HepG2 (cell line): ENCODE data around the gene CD19. TPM values are rescaled to one million over a fixed set of nuclear protein-coding genes. Genes with fewer than 3 reads are reported as not detected.

Experiments
- ATAC-seq: fragments of 200-7000 bp; cut with Tn5 transposase; 3 replicates; pipeline ENCODE4 v1.9.1; 2020; ENCODE audit warnings: mild to moderate bottlenecking, moderate library complexity
- BruUV-seq: library from RNA; stranded (reverse); fragments of 400-500 nt; replicated peaks from 2 replicates; lab custom pipeline; 2021; lab: Mats Ljungman, UMichigan
- CTCF ChIA-PET: fragments of 300-600 bp; formaldehyde crosslinking; extraction: SDS; loops from one replicate; lab custom pipeline; 2021; ENCODE audit warnings: low total read pairs, inconsistent platforms, low intra/inter-chr PET ratio; lab: Yijun Ruan, JAX
- POLR2A ChIA-PET: fragments of 350-600 bp; sonication (Branson Sonifier 250); formaldehyde crosslinking; loops from one replicate; lab custom pipeline; 2020; ENCODE audit warnings: antibody characterized with exemption, inconsistent platforms; lab: Yijun Ruan, JAX
- DNase-seq: peaks from one replicate; pipeline ENCODE4 v3.0.0-alpha.2; 2015; ENCODE audit warnings: low spot score
- FAIRE-seq: peaks from 3 replicates; lab custom pipeline; 2011; peaks lifted over from hg19 to GRCh38; lab: Jason Lieb, UNC
- H2AFZ ChIP-seq: one replicate; pipeline ENCODE4 v1.6.1; 2011; ENCODE audit warnings: low read length, inconsistent platforms
- H3K27ac ChIP-seq: fragments of 300-600 bp; 3 replicates; pipeline ENCODE4 v1.8.0; 2011; ENCODE audit warnings: mixed run types, mild to moderate bottlenecking, mixed read lengths, low read length, inconsistent platforms; ENCODE audit not compliant: insufficient read depth; ENCODE audit errors: extremely low read length
- H3K27me3 ChIP-seq, 2 experiments: fragments of 200-600 bp in 1 of 2; 2 replicates in 1 of 2; 3 replicates in 1 of 2; pipeline versions ENCODE4 v1.6.0 to v1.8.0; 2011; ENCODE audit warnings: low read length in 2 of 2, mild to moderate bottlenecking in 2 of 2, moderate library complexity in 2 of 2, inconsistent platforms in 1 of 2; ENCODE audit not compliant: insufficient read depth in 2 of 2, control insufficient read depth in 1 of 2
- H3K36me3 ChIP-seq, 2 experiments: fragments of 200-600 bp in 1 of 2; replicated peaks in 1 of 2; 2 replicates in 1 of 2; 3 replicates in 1 of 2; pipeline versions ENCODE4 v1.5.1 to v1.8.0; 2011; ENCODE audit warnings: low read length in 2 of 2, inconsistent platforms in 1 of 2; ENCODE audit not compliant: insufficient read depth in 2 of 2, control insufficient read depth in 1 of 2
- H3K4me1 ChIP-seq: 2 replicates; pipeline ENCODE4 v1.5.1; 2012; ENCODE audit warnings: low read length, inconsistent platforms; ENCODE audit not compliant: insufficient read depth
- H3K4me2 ChIP-seq: 2 replicates; pipeline ENCODE4 v1.6.0; 2011; ENCODE audit warnings: low read depth, low read length, inconsistent platforms
- H3K4me3 ChIP-seq, 3 experiments: fragments of 200-600 bp in 1 of 3; sonication (generic), shearing (Covaris generic) in 1 of 3; replicated peaks in 1 of 3; 2 replicates each; pipeline ENCODE4 v1.5.1; 2011 to 2016; ENCODE audit warnings: low read length in 3 of 3, inconsistent platforms in 2 of 3, low read depth in 2 of 3, mild to moderate bottlenecking in 2 of 3, control low read depth in 1 of 3, mixed read lengths in 1 of 3; ENCODE audit not compliant: insufficient read depth in 1 of 3
- H3K79me2 ChIP-seq: one replicate; pipeline ENCODE4 v1.6.1; 2011; ENCODE audit warnings: low read length, inconsistent platforms; ENCODE audit not compliant: insufficient read depth
- H3K9ac ChIP-seq: 2 replicates; pipeline ENCODE4 v1.6.0; 2011; ENCODE audit warnings: mild to moderate bottlenecking, low read depth, low read length, inconsistent platforms; ENCODE audit not compliant: insufficient read depth
- H3K9me3 ChIP-seq: 2 replicates; pipeline ENCODE4 v1.5.1; 2012; ENCODE audit warnings: mild to moderate bottlenecking, low read length
- H4K20me1 ChIP-seq: 2 replicates; pipeline ENCODE4 v1.6.0; 2011; ENCODE audit warnings: inconsistent platforms, mild to moderate bottlenecking, low read length, moderate library complexity; ENCODE audit not compliant: insufficient read depth
- GABPA ChIP-seq, 2 experiments: IDR thresholded peaks; 2 replicates each; pipeline ENCODE4 v1.6.1; 2011 to 2016; ENCODE audit warnings: low read depth in 2 of 2, low read length in 1 of 2, missing biosample characterization in 1 of 2, missing genetic modification characterization in 1 of 2
- MED1 ChIP-seq: sonication (generic); formaldehyde crosslinking; IDR thresholded peaks from 2 replicates; pipeline ENCODE4 v1.4.0; 2020; ENCODE audit warnings: missing genetic modification reagents
- REL ChIP-seq: sonication (generic); formaldehyde crosslinking; conservative IDR thresholded peaks from 2 replicates; pipeline ENCODE4 v1.8.0; 2022; ENCODE audit warnings: mild to moderate bottlenecking, missing genetic modification reagents, moderate library complexity
- SPEN ChIP-seq: sonication (generic); formaldehyde crosslinking; IDR thresholded peaks from 2 replicates; pipeline ENCODE4 v1.5.1; 2020; ENCODE audit warnings: low read depth, mild to moderate bottlenecking, missing genetic modification reagents
- SYNCRIP ChIP-seq: fragments of 200-400 bp; formaldehyde crosslinking; IDR thresholded peaks from 2 replicates; pipeline ENCODE4 v1.6.1; 2018; ENCODE audit warnings: mild to moderate bottlenecking, low read depth, low read length; ENCODE audit not compliant: insufficient read depth
- ZNF430 ChIP-seq: sonication (generic); formaldehyde crosslinking; IDR thresholded peaks from 2 replicates; pipeline ENCODE4 v1.9.0; 2021; ENCODE audit warnings: mild to moderate bottlenecking, missing genetic modification reagents
- ZNF776 ChIP-seq: sonication (generic); formaldehyde crosslinking; IDR thresholded peaks from 2 replicates; pipeline ENCODE4 v1.4.0; 2020; ENCODE audit warnings: mild to moderate bottlenecking, missing genetic modification reagents
- ZSCAN12 ChIP-seq: sonication (generic); formaldehyde crosslinking; IDR thresholded peaks from 2 replicates; pipeline ENCODE4 v1.9.0; 2021; ENCODE audit warnings: mild to moderate bottlenecking, missing genetic modification reagents
- WGBS: methylation state at CpG from one replicate; pipeline ENCODE4 v1.1.6; 2017; ENCODE audit warnings: low lambda C conversion rate; 5-methylcytosine and 5-hydroxymethylcytosine counted together
- in situ Hi-C: cut with HindIII; loops from 2 replicates; pipeline ENCODE4 v1.10.0; 2017; ENCODE audit warnings: low pct_unique_long_range_greater_than_20kb; ENCODE audit not compliant: extremely low pct_ligation_motif_present
- intact Hi-C: fragments of 100-400 bp; cut with micrococcal nuclease; formaldehyde crosslinking; loops from one replicate; pipeline ENCODE4 v1.10.0; 2022; ENCODE audit not compliant: unreplicated experiment
- polyA plus RNA-seq, 8 experiments: library from polyadenylated mRNA; depleted of rRNA in 3 of 8; stranded (reverse) in 7 of 8; unstranded in 1 of 8; fragments of >200 nt; fragmentation: Illumina TruSeq in 4 of 8; extraction: Trizol in 4 of 8; gene quantifications; 2 replicates each; pipeline versions ENCODE4 v1.2.1 to v1.2.3, GENCODE V29; 2011 to 2016; ENCODE audit warnings: low read depth in 4 of 8, missing spikeins in 1 of 8, mixed read lengths in 1 of 8; ENCODE audit not compliant: insufficient read depth in 1 of 8
- total RNA-seq, 5 experiments: library from RNA; depleted of rRNA; stranded (reverse); fragments of >200 nt; fragmentation: Illumina TruSeq; extraction: Trizol; gene quantifications; 2 replicates each; pipeline ENCODE4 v1.2.3, GENCODE V29; 2016; ENCODE audit warnings: low read depth in 1 of 5
- TF ChIP-seq, protein P1 (sequence below): sonication (generic); formaldehyde crosslinking; IDR thresholded peaks from 2 replicates; pipeline ENCODE4 v1.4.0; 2020; ENCODE audit warnings: missing genetic modification reagents

The CD19 gene
- total and polyA plus RNA-seq, 2 of the 13 experiments (the other 11 are each of a cell fraction or from before 2014, with no cell fraction given): 0.55 to 1.1 TPM

DNA sequence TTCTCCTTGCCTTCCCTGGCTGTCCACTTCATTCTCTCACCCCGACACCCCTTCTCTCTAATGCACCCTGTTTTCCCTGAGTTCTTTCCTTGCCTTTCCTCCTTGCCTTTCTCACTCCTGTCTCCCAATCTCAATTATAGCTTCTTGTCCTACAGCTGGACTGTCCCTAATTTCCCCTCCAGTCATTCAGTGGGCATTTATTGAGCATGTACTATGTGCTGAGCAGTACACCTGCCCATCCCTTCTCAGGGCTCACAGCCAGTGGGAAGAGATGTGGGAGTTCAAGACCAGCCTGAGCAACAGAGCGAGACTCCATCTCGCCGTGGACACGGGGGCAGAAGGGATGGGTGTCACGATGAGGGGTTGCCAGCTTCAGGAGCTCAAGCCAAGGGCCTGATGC, 47.7 kb upstream of the CD19 start:
- CTCF ChIA-PET: no interaction called here
- in situ Hi-C loops: no loop called here
- H3K4me3 ChIP-seq: no peak overlapping the region
- BruUV-seq: no TSS peak
- intact Hi-C loops: no loop called here
- H3K4me2 ChIP-seq: no peak overlapping the region
- H3K27me3 ChIP-seq: no peaks in the 10 kb centered on the region
- peaks cover 4% of the 10 kb centered on the region for H3K4me1 ChIP-seq
- no peak overlapping the region for H3K9ac ChIP-seq
- TF ChIP-seq ZNF776 (CRISPR knock-in tag) (no peak), GABPA (IDR thresholded peaks at IDR 0.05; ENCODE audit: low read depth, low read length) (no peak), GABPA (CRISPR knock-in tag; IDR thresholded peaks at IDR 0.05; ENCODE audit: low read depth) (no peak), ZNF430 (no peak), SPEN (CRISPR knock-in tag) (no peak), MED1 (CRISPR knock-in tag) (no peak), ZSCAN12 (no peak), REL (CRISPR knock-in tag) (no peak), SYNCRIP (no peak)
- TF ChIP-seq, protein P1, sequence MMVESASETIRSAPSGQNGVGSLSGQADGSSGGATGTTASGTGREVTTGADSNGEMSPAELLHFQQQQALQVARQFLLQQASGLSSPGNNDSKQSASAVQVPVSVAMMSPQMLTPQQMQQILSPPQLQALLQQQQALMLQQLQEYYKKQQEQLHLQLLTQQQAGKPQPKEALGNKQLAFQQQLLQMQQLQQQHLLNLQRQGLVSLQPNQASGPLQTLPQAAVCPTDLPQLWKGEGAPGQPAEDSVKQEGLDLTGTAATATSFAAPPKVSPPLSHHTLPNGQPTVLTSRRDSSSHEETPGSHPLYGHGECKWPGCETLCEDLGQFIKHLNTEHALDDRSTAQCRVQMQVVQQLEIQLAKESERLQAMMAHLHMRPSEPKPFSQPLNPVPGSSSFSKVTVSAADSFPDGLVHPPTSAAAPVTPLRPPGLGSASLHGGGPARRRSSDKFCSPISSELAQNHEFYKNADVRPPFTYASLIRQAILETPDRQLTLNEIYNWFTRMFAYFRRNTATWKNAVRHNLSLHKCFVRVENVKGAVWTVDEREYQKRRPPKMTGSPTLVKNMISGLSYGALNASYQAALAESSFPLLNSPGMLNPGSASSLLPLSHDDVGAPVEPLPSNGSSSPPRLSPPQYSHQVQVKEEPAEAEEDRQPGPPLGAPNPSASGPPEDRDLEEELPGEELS: no peak
- peaks cover 14 to 23% of the 10 kb centered on the region in 2 experiments for H3K36me3 ChIP-seq
- 98% methylated on average over 6 of the region's 6 CpGs for WGBS
- ATAC-seq (no peak), DNase-seq (no peak), FAIRE-seq (no peak)
- no peak overlapping the region for H2AFZ ChIP-seq
- H3K27ac ChIP-seq: no peak overlapping the region
- H3K9me3 ChIP-seq: no peaks in the 10 kb centered on the region
- H4K20me1 ChIP-seq: no peaks in the 10 kb centered on the region
- POLR2A ChIA-PET: no interaction called here
- no peaks in the 10 kb centered on the region for H3K79me2 ChIP-seq
